ENCODE data around the gene OTC.

GRCh38 chrX:38313190-38313589 lies 39.2 kb upstream of the OTC start:
- no peak for TF ChIP-seq CTCF (IDR thresholded peaks at IDR 0.05)
- no peak for TF ChIP-seq EP300 (IDR thresholded peaks at IDR 0.05)
- TF ChIP-seq POLR2A (IDR thresholded peaks at IDR 0.05): no peak
